HG02970 (cell line): ENCODE measurements around the gene HDAC5.
A peak's percentile ranks its signal among the peaks of the same experiment; 100 is the strongest.
"Not testable (repeated sequence)": the region's sequence is repeated elsewhere in the genome, so short reads cannot be mapped to it uniquely, and the experiment has no call there.

ENCODE experiments used
- ATAC-seq: cut with Tn5 transposase; IDR thresholded peaks from one replicate; pipeline ENCODE4 v1.9.1; 2021; ENCODE audit warnings: mild to moderate bottlenecking, moderate library complexity, moderate number of reproducible peaks; ENCODE audit not compliant: unreplicated experiment, low FRiP score

The HDAC5 gene

GRCh38 chr17:44133918-44134476 lies 10.6 kb upstream of the HDAC5 start:
- no peak for ATAC-seq

- ATAC-seq: no peak
Measured at GRCh38 chr17:44132275-44132821, 8.9 kb upstream of the HDAC5 start.

GRCh38 chr17:44131372-44131771 lies 7.9 kb upstream of the HDAC5 start:
- not testable (repeated sequence) for ATAC-seq

DNA sequence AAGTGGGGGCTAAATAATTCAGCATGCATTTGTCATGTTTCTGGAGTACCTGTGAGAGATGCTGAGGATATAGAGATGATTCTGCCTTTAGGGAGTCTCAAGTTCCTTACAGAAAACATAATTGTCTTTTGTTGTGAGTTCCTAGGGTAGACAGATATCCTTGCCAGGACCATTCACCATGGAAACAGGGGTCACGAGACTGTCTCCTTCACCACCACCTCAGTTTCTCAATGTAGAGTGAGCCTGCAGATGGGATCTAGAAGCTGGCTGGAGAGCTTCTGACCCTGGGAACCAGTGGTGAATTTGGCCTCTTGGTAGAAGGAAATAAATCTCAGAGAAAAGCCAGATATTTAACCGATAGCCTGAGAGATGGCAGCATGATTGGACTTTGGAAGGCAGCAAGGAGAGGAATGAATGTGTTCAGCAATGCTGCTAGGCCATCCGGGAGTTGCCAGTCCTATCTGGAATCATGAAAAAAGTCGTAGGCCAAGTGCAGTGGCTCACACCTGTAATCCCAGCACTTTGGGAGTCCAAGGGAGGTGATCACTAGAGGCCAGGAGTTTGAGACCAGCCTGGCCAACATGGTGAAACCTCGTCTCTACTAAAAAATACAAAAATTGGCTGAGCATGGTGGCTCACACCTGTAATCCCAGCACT lies 7.4 kb upstream of the HDAC5 start:
- ATAC-seq: no peak

GRCh38 chr17:44128383-44128782 lies 4.9 kb upstream of the HDAC5 start:
- ATAC-seq: no peak

DNA sequence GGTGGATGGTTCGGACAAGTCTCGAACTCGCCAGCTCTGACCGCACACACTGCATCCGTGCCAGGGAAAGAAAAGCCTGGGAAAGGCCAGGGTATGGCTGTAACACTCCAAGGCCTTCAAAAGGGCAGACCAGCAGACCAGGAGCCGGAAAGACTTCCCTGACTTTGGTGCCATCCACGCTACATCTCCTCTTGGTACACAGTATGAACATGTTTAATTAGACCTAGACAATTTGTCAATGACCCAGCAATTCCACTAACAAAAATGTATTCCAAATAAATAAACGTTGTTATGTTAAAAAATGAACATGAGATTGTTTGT lies 637 bp upstream of the HDAC5 start:
- no peak for ATAC-seq

GRCh38 chr17:44122816-44123355 lies 555 bp downstream of the HDAC5 start:
- ATAC-seq: peak; percentile 10

DNA sequence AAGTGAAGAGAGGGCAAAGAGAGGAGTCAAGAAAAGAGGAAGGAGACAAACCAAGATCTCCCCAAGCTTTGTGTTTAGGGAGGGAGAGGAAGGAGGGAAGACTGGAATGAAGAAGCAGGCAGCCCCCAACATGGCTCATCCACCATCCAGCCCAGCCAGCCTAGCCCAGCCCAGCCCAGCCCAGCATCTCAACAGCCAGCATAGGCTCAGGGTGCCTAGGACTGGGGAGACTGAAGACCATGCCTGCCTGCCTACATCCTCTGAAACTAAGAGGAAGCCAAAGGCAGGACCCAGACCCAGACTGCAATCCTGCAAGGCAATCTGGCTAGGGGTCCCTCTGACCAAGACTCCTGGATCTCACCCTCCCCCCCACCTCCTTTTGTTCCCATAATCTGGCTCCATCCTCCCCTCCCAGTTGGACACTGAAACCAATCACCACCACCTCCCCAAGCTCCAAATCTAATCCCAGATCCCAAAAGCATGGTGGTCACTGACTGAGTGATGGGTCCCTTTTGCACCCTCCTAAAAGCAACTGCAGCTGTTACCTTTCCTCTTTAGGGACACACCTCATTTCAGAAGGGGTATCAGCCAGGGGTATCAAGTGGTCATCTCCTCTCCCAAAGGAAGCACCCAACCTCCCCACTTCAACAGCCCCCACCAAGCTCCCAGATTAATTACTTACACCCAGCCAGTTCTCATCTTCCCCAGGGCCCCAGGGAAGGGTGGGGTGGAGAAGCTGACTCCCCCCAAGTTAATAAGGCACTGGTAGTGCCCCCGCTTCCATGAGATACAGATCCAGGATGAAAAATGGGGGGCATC lies 1.2 kb downstream of the HDAC5 start:
- ATAC-seq: no peak

DNA sequence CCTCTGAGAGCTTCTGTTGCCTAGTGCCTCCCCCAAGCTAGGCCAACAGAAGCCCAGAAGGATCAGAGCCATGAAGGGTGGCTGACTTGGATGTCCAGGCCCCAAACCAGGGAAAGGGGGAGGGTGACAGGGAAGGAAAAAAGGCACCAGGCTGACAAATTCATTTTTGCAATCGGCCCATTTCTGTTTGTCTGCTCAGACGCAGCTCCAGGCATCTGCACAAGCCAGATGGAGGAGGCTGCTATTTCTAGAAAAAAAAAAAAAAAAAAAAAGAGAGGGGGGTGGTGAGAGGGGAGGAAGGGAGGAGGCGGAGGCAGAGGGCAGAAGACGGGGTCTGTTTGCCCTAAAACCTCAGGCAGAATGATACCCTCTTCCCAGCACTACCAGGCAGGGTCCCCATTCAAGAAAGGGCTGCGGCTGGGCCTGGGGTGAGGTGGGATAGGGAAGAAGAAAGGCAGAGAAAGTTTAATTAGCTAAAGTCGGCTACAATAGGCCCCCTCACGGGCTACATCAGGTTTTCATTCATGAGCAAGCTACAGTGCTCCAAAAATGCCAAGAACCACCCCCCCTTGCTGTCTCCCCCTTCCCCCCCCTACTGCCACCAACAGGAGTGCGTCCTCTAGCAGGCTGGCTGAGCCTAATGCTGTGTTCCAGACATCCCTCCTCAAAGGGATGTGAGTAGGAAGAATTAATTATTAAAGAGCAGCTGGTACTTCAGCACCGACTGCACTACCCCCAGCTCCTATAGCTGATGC lies 2.4 kb downstream of the HDAC5 start:
- ATAC-seq: no peak

- not testable (repeated sequence) for ATAC-seq
Measured at GRCh38 chr17:44120281-44120680, 3.2 kb downstream of the HDAC5 start.

GRCh38 chr17:44119798-44120197 lies 3.6 kb downstream of the HDAC5 start:
- no peak for ATAC-seq

GRCh38 chr17:44119062-44119461 lies 4.4 kb downstream of the HDAC5 start:
- ATAC-seq: no peak

DNA sequence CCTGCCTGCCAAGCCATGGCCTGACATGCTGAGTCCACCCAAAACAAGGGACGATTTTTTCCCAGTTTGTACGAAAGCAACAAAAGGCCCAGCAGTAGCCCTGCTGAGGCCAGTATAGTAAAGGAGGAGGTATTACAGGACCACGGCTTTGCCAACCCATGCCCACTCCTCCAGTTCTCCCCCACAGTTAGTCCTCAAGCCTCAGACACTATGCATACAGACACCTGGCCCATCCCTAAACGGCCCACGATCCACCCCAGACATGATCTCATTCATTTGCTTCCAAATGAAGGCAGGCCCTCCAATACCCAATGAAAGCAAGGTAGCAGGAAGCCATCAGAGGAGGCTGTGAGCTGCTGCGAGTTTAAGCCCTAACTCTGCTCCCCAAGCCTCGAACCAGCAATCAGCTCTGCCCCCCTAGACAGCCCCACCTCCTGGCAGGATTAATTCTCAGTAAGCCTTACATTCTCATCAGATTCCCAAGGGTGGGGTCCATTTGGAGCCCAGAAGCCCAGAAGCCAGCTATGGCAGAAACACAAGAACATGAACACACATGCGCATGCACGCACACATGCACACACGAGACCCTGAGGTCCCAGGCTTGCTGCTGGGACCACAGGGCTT lies 4.9 kb downstream of the HDAC5 start:
- ATAC-seq: no peak

DNA sequence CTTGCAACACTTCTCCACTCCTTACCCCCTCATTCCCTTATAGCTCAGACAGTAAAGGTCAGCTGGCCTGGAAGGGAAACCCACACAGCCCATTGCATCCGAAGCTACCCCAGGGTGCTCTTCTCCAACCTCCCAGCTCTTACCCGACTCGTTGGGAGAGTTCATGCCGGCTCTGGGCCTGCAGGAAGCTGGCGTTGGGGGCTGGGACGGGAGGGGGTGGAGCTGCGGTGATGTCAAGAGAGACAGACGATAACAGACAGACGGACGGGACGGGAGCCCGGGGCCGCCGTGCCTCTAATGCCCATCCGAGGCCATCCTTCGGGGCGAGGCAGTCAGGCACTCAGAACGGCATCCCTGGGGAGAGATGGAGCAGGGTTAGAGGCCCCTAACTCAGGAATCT lies 6.1 kb downstream of the HDAC5 start:
- ATAC-seq: no peak

DNA sequence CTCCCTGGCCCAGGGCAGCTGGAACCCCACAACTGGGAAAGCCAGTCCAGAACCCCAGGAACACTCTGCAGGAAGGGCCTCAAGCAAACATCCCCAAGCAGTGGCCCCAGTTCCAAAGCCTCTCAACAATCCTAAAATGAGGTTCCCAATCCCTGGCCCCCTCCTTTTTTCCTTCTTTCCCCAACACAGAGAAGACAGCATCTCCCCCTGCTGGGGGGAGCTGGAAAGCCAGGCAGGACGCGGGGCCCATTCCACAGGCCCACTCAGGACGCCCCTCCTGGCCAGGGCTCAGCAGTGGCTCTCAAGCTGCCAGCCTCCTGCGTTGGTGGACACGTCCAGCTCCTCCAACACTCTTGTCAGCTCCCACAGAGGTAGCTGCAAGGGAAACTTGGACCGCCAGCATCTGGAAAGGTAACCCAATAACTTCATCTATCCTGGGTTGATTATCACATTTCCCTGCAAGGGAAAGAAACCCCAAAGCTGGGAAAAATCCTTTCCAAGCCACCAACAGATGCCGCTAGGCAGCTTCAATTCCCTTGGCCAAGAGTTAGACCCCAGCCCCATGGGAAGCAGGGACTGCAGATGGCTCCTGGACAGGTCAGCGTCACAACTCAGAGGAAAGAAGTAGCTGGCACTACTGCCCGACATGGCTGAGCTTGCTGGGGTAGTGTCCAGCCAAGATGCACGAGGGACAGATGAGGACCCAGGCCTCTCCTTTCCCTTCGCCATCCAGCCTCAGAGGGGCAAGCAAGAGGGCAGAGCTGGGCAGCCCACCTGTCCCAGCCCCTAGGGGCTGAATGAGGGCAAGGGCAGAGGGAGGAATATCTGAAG lies 7.6 kb downstream of the HDAC5 start:
- no peak for ATAC-seq

DNA sequence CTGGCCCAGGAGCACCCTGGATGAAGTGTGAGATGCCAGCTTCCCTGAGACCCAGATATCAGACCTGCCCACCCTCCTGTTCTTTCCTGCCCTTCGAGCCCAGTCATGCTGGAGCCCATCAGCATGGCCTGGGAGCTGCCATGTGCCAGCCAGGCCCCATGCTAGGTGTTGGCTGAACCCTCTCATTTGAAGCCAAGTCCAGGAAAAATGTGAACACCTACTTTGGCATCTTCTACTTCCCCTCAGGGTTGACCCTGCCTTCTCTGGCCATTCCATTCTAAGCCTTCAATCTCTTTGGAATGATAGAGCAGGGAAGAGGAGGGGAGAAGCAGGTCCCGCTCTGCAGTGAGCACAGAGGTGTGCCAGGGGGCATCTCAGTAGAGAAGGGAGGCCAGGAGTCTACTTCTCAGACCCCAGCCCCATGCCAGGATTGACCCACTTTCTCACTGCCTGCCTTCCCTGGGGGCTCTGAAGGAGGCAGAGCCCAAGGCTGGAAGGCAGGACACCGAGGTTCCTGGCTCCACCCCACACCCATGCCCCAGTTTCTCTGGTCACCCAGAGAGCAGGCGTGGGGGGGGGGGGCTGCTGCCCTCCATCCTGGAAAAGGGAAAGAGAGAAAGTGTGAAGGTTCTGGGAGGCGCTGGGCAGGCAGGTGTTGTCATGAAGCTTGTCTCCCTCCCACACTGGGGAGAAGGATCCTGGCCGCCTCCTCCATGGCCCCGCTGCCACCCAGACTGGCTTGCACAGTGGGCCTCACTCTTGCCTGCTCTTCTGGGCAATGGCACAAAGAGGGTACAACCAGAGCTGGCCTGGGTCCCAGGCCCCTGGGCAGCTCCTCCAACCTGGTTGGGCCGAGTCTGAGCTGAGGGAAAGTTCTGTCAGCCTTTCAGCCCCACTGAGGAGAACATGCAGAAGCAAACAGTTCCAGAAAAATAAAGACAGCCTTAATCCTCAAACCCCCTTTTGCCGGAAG lies 9.3 kb downstream of the HDAC5 start:
- no peak for ATAC-seq

DNA sequence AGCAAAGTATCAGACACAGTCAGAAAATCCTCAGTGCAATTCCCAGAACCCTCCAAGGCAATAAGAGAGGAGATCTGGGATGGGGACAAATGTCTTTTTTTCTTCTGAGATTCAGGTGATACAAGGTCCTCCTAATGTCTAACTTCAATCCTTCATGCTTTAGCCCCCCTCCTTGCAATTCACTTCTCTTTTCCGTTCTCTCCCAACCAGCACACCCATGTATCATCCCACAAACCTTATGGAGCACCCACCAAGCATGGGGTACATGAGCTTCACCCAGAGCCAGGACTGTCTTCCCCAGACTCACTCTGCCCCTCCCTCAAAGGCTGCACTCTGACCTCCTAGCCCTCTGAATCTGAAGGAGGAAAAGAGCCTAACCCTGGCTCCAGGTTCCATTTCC lies 10.1 kb downstream of the HDAC5 start:
- ATAC-seq: no peak
